GM12873 (cell line): ENCODE results near the gene RPL29.

Experiments
- TF ChIP-seq, protein P1 (sequence below): IDR thresholded peaks from 2 replicates; pipeline ENCODE4 v1.5.1; 2012; ENCODE audit warnings: low read depth, mild to moderate bottlenecking, moderate library complexity, low read length, control low read depth; ENCODE audit not compliant: insufficient read depth; ENCODE audit errors: missing control alignments

The RPL29 gene

DNA sequence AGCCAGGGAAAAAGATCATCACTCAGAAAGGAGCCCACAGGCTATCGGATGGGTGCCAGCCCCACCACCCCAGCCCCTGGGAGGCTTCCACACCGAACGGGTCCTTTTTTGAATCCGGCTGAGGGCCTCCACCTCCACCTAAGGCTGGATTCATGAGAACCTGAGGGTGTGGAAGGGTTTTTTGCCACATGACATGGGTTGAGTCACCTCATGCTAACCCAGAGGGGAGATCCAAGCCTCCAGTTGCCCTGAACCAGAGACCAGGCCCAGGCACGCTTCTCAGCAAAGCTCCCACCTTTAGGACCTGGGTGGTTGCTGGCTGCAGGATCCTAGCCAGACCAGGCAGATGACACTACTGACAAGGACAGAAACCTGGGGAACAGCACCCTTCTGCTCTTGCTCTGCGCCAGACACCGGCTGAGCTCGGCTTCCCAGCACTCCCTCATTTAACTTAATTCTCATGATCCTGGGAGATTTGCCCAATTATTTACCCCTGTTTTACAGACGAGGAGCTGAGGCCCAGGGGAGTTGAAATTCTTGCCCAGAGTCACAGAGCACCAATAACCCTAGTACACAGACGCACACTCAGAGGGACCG lies 35.1 kb upstream of the RPL29 start:
- TF ChIP-seq, protein P1, sequence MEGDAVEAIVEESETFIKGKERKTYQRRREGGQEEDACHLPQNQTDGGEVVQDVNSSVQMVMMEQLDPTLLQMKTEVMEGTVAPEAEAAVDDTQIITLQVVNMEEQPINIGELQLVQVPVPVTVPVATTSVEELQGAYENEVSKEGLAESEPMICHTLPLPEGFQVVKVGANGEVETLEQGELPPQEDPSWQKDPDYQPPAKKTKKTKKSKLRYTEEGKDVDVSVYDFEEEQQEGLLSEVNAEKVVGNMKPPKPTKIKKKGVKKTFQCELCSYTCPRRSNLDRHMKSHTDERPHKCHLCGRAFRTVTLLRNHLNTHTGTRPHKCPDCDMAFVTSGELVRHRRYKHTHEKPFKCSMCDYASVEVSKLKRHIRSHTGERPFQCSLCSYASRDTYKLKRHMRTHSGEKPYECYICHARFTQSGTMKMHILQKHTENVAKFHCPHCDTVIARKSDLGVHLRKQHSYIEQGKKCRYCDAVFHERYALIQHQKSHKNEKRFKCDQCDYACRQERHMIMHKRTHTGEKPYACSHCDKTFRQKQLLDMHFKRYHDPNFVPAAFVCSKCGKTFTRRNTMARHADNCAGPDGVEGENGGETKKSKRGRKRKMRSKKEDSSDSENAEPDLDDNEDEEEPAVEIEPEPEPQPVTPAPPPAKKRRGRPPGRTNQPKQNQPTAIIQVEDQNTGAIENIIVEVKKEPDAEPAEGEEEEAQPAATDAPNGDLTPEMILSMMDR, result no peak

GRCh38 chr3:52029535-52029934 lies 33.8 kb upstream of the RPL29 start:
- TF ChIP-seq, protein P1, result no peak

DNA sequence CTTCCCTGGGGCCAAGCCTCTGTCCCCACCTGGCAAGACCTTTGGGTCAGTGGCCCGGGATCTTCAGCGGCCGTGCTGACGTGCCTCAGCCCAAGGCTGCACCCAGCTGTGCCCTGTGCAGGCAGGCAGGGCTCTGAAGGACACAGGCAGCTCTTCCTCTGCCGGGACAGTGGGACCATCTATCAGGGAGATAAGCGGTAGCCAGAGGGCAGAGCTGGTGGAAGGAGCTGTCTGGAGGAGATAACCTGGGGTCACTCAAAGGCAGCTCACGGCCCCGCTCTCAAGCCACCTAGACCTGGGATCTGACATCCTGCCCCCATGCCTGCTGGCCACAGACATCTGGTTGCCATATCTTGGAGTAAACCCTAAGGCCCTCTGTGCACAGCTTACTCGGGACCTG lies 33.4 kb upstream of the RPL29 start:
- TF ChIP-seq, protein P1, result no peak

DNA sequence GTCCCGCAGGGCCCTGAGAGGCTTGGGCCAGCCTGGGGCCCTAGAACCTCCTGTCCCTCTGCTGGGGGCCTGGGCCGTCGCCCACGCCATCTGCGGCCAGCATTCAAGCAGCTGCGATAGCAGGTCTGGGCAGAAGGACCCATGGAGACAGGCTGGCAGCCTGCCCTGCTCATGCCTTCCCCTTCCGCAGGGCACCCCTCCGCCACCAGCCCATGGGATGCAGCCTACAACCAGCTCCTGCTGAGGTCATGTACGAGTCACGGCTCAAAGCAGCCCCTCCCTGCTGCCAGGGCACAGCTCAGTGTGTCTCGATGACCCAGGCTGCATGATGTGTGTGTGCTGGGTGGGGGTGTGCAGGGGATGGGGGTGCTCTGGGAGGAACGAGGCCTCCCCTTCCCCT lies 32.9 kb upstream of the RPL29 start:
- TF ChIP-seq, protein P1, result no peak

- TF ChIP-seq, protein P1, result no peak
Measured at GRCh38 chr3:52026041-52026440, 30.3 kb upstream of the RPL29 start.

DNA sequence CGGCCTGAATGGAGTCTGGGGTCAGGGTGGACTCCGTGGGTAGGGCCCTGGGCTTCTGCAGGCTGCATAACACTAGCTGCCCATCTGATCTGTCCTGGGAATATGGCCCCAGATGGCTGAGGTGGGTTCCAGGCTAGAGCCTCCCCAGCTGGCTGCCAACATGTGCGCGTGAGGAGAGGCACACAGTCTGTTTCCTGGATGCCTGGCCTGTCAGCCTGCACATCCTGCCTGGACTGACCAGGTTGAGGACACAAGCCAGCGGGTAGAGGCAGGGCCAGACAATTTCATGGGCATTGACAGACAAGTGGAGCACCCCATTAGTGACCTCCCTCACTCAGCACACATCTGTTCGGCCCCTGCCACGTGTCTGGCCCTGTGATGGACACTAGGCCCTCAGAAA lies 29.8 kb upstream of the RPL29 start:
- TF ChIP-seq, protein P1, result no peak

DNA sequence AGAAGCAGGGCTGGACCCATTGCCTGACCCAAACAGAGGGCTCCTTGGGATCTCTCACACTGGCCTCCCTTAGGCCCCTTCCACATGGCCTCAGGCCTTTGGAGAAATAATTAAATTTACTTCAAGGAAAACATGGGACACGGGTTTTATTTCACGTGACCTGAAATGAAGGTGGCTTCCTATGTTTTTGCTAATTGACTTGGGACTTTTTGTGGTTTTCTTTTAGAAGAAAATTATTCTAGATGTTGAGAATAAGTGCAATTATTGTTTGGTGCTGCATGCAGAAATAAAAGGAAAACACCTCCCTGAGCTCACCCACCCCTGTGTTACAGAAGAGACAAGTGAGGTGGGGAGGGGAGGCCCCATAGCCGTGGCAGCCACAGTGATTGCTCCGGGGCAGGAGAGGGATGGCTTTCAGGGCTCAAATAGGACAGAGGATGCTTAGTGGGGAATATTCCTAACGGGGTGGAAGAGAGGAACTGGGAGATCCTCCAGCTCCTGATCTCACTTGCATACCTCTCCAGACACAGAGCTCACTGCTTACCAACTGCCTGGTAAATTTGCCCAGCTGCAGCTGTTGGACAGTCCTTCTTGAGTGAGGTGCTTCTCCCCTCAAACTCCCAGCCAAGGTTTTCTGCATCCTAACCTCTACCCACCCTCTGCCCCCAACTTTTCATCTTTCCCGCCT lies 29.2 kb upstream of the RPL29 start:
- TF ChIP-seq, protein P1, result no peak
